IMR-90 (cell line): Measurements from ENCODE around the gene CCDC107. TPM values are rescaled to one million over a fixed set of nuclear protein-coding genes. Genes with fewer than 3 reads are reported as not detected.

Experiments used
- ATAC-seq: fragments of 200-7000 bp; cut with Tn5 transposase; 2 replicates; pipeline ENCODE4 v1.9.1; 2020; ENCODE audit warnings: low read depth, mild to moderate bottlenecking, moderate library complexity
- BruUV-seq: library from RNA; stranded (reverse); fragments of 400-500 nt; replicated peaks from 2 replicates; lab custom pipeline; 2021; lab: Mats Ljungman, UMichigan
- CTCF ChIA-PET: fragments of 300-600 bp; formaldehyde crosslinking; extraction: SDS; loops from one replicate; lab custom pipeline; 2021; ENCODE audit warnings: antibody characterized with exemption; lab: Yijun Ruan, JAX
- POLR2A ChIA-PET: fragments of 300-600 bp; sonication (Branson Sonifier 250); formaldehyde crosslinking; loops from one replicate; lab custom pipeline; 2022; ENCODE audit warnings: antibody characterized with exemption; ENCODE audit not compliant: unreplicated experiment; lab: Charles Lee
- DNase-seq: peaks from one replicate; pipeline ENCODE4 v3.0.0; 2013
- H2AFZ ChIP-seq: replicated peaks from 2 replicates; pipeline ENCODE3; 2013; ENCODE audit warnings: low read length, mild to moderate bottlenecking; ENCODE audit not compliant: poor library complexity
- H2AK5ac ChIP-seq: 2 replicates; pipeline ENCODE4 v1.6.1; 2013; ENCODE audit warnings: low read depth, low read length, inconsistent platforms
- H2AK9ac ChIP-seq: replicated peaks from 2 replicates; pipeline ENCODE3; 2013; ENCODE audit warnings: mild to moderate bottlenecking, low read depth, low read length, moderate library complexity; ENCODE audit not compliant: poor library complexity
- H2BK120ac ChIP-seq: 2 replicates; pipeline ENCODE4 v1.6.1; 2013; ENCODE audit warnings: low read depth, low read length, inconsistent platforms
- H2BK15ac ChIP-seq: 3 replicates; pipeline ENCODE4 v1.6.1; 2013; ENCODE audit warnings: low read depth, low read length, inconsistent platforms
- H2BK20ac ChIP-seq: 2 replicates; pipeline ENCODE4 v1.6.1; 2013; ENCODE audit warnings: low read depth, mild to moderate bottlenecking, inconsistent platforms, low read length, moderate library complexity
- H2BK5ac ChIP-seq: 2 replicates; pipeline ENCODE4 v1.6.1; 2013; ENCODE audit warnings: mild to moderate bottlenecking, low read depth, low read length, inconsistent platforms; ENCODE audit not compliant: poor library complexity, severe bottlenecking
- H3K14ac ChIP-seq: replicated peaks from 2 replicates; pipeline ENCODE4 v1.6.1; 2013; ENCODE audit warnings: low read depth, low read length, inconsistent platforms
- H3K18ac ChIP-seq: 2 replicates; pipeline ENCODE4 v1.6.1; 2013; ENCODE audit warnings: low read depth, low read length, control low read depth
- H3K23ac ChIP-seq: 2 replicates; pipeline ENCODE4 v1.6.1; 2013; ENCODE audit warnings: low read depth, low read length, inconsistent platforms
- H3K27ac ChIP-seq: 2 replicates; pipeline ENCODE4 v1.5.1; 2013; ENCODE audit warnings: mild to moderate bottlenecking, control low read depth, low read length; ENCODE audit not compliant: insufficient read depth
- H3K27me3 ChIP-seq: 2 replicates; pipeline ENCODE4 v1.6.1; 2013; ENCODE audit warnings: low read length; ENCODE audit not compliant: control insufficient read depth, insufficient read depth
- H3K36me3 ChIP-seq: 2 replicates; pipeline ENCODE4 v1.6.1; 2013; ENCODE audit warnings: low read length, mixed read lengths; ENCODE audit not compliant: control insufficient read depth, insufficient read depth
- H3K4ac ChIP-seq: 2 replicates; pipeline ENCODE4 v1.6.1; 2013; ENCODE audit warnings: low read depth, low read length, inconsistent platforms
- H3K4me1 ChIP-seq: 2 replicates; pipeline ENCODE4 v1.6.1; 2013; ENCODE audit warnings: low read length, mixed read lengths; ENCODE audit not compliant: control insufficient read depth, insufficient read depth
- H3K4me2 ChIP-seq: 2 replicates; pipeline ENCODE4 v1.6.1; 2013; ENCODE audit warnings: low read depth, mild to moderate bottlenecking, control low read depth, low read length, moderate library complexity
- H3K4me3 ChIP-seq: 2 replicates; pipeline ENCODE4 v1.5.1; 2013; ENCODE audit warnings: low read depth, mild to moderate bottlenecking, control low read depth, low read length, moderate library complexity; ENCODE audit not compliant: insufficient read depth
- H3K56ac ChIP-seq: 2 replicates; pipeline ENCODE4 v1.6.1; 2013; ENCODE audit warnings: low read length, inconsistent platforms; ENCODE audit not compliant: insufficient read depth; ENCODE audit errors: extremely low read depth
- H3K79me1 ChIP-seq, 2 experiments: 2 replicates each; pipeline ENCODE4 v1.6.1; 2013; ENCODE audit warnings: low read length in 2 of 2, inconsistent platforms in 1 of 2, low read depth in 1 of 2
- H3K9ac ChIP-seq: 2 replicates; pipeline ENCODE4 v1.6.1; 2013; ENCODE audit warnings: low read depth, low read length, control low read depth
- H3K9me1 ChIP-seq: 2 replicates; pipeline ENCODE4 v1.6.1; 2013; ENCODE audit warnings: low read length, inconsistent platforms; ENCODE audit not compliant: insufficient read depth
- H3K9me3 ChIP-seq: 2 replicates; pipeline ENCODE4 v1.6.1; 2013; ENCODE audit warnings: low read length; ENCODE audit not compliant: control insufficient read depth, insufficient read depth
- H4K20me1 ChIP-seq: 2 replicates; pipeline ENCODE4 v1.6.1; 2013; ENCODE audit warnings: low read length, inconsistent platforms; ENCODE audit not compliant: insufficient read depth
- H4K5ac ChIP-seq: 2 replicates; pipeline ENCODE4 v1.6.1; 2013; ENCODE audit warnings: mild to moderate bottlenecking, low read depth, low read length, control low read depth
- H4K8ac ChIP-seq, 2 experiments: 2 replicates each; pipeline ENCODE4 v1.6.1; 2013; ENCODE audit warnings: low read depth in 2 of 2, low read length in 2 of 2, control low read depth in 1 of 2, inconsistent platforms in 1 of 2
- H4K91ac ChIP-seq: 2 replicates; pipeline ENCODE4 v1.6.1; 2013; ENCODE audit warnings: low read depth, low read length, inconsistent platforms; ENCODE audit not compliant: insufficient read depth
- BHLHE40 ChIP-seq: fragments of 150-350 bp; IDR thresholded peaks from 2 replicates; pipeline ENCODE4 v1.6.1; 2016; ENCODE audit warnings: mild to moderate bottlenecking, low read depth, low read length
- CEBPB ChIP-seq: IDR thresholded peaks from 2 replicates; pipeline ENCODE4 v1.6.1; 2012; ENCODE audit warnings: low read depth, low read length, improper control_type of control experiment
- CHD1 ChIP-seq: IDR thresholded peaks from 2 replicates; pipeline ENCODE4 v1.6.1; 2012; ENCODE audit warnings: low read depth, low read length, improper control_type of control experiment
- FOS ChIP-seq: fragments of 150-350 bp; IDR thresholded peaks from 2 replicates; pipeline ENCODE4 v1.6.1; 2016; ENCODE audit warnings: low read depth, low read length
- MAFK ChIP-seq: IDR thresholded peaks from 2 replicates; pipeline ENCODE4 v1.6.1; 2012; ENCODE audit warnings: low read depth, low read length, improper control_type of control experiment
- MAZ ChIP-seq: IDR thresholded peaks from 2 replicates; pipeline ENCODE4 v1.6.1; 2012; ENCODE audit warnings: low read depth, mild to moderate bottlenecking, low read length, improper control_type of control experiment, moderate library complexity, borderline replicate concordance
- MXI1 ChIP-seq: IDR thresholded peaks from 2 replicates; pipeline ENCODE4 v1.6.1; 2012; ENCODE audit warnings: low read depth, mild to moderate bottlenecking, low read length, moderate library complexity, borderline replicate concordance
- NFE2L2 ChIP-seq: fragments of 150-350 bp; IDR thresholded peaks from 2 replicates; pipeline ENCODE4 v1.6.1; 2016; ENCODE audit warnings: low read depth, mild to moderate bottlenecking, low read length
- POLR2A ChIP-seq: IDR thresholded peaks from 2 replicates; pipeline ENCODE4 v1.6.1; 2012; ENCODE audit warnings: mild to moderate bottlenecking, low read depth, low read length
- RAD21 ChIP-seq: IDR thresholded peaks from 2 replicates; pipeline ENCODE4 v1.6.1; 2012; ENCODE audit warnings: low read length, improper control_type of control experiment
- RCOR1 ChIP-seq: IDR thresholded peaks from 2 replicates; pipeline ENCODE4 v1.6.1; 2012; ENCODE audit warnings: mild to moderate bottlenecking, low read length, improper control_type of control experiment; ENCODE audit not compliant: insufficient replicate concordance
- RFX5 ChIP-seq: IDR thresholded peaks from 2 replicates; pipeline ENCODE4 v1.8.0; 2012; ENCODE audit warnings: low read depth, mild to moderate bottlenecking, low read length, moderate library complexity
- SMC3 ChIP-seq: fragments of 150-350 bp; IDR thresholded peaks from 2 replicates; pipeline ENCODE4 v1.6.1; 2016; ENCODE audit warnings: low read depth, mild to moderate bottlenecking, antibody characterized with exemption, low read length, moderate library complexity
- WGBS, 2 experiments: methylation state at CpG; one replicate each; pipeline versions ENCODE4 v1.1.5 to v1.1.7; 2013; ENCODE audit warnings: missing lambda C conversion rate in 2 of 2; ENCODE audit not compliant: insufficient read length in 1 of 2; ENCODE audit errors: extremely low coverage in 2 of 2; 5-methylcytosine and 5-hydroxymethylcytosine counted together
- dilution Hi-C: fragments of 300-500 bp; cut with HindIII; formaldehyde crosslinking; loops from one replicate; pipeline ENCODE4 v1.14.3; 2018; ENCODE audit warnings: low sequenced_read_pairs; ENCODE audit not compliant: unreplicated experiment
- in situ Hi-C: fragments of 300-500 bp; cut with MboI; formaldehyde crosslinking; loops from 3 replicates; pipeline ENCODE4 v1.14.3; 2019; ENCODE audit warnings: low sequenced_read_pairs, inconsistent platforms, mixed read lengths
- intact Hi-C: fragments of 100-400 bp; cut with micrococcal nuclease; formaldehyde crosslinking; loops from 2 replicates; pipeline ENCODE4 v1.10.0; 2022
- polyA plus RNA-seq, 3 experiments: library from polyadenylated mRNA; depleted of rRNA; stranded (reverse); fragments of >200 nt; gene quantifications; 2 replicates each; pipeline ENCODE4 v1.2.3, GENCODE V29; 2012; ENCODE audit warnings: low replicate concordance in 1 of 3
- total RNA-seq: library from RNA; depleted of rRNA; stranded (reverse); fragments of >200 nt; gene quantifications from 2 replicates; pipeline ENCODE4 v1.2.3, GENCODE V29; 2012
- TF ChIP-seq, protein P1 (sequence below): fragments of 150-350 bp; IDR thresholded peaks from 2 replicates; pipeline ENCODE4 v1.6.1; 2017; ENCODE audit warnings: mild to moderate bottlenecking, antibody characterized with exemption, low read length, low read depth
- TF ChIP-seq, protein P2 (sequence below): conservative IDR thresholded peaks from 2 replicates; pipeline ENCODE4 v1.5.1; 2012; ENCODE audit warnings: mild to moderate bottlenecking, low read depth, low read length, improper control_type of control experiment
- TF ChIP-seq, protein P3 (sequence below): fragments of 150-350 bp; IDR thresholded peaks from 2 replicates; pipeline ENCODE4 v1.6.1; 2016; ENCODE audit warnings: low read depth, mild to moderate bottlenecking, low read length, moderate library complexity, borderline replicate concordance

The CCDC107 gene
- total and polyA plus RNA-seq, 2 of the 4 experiments (the other 2 are of a cell fraction) = 6.8 to 21.1 TPM

DNA sequence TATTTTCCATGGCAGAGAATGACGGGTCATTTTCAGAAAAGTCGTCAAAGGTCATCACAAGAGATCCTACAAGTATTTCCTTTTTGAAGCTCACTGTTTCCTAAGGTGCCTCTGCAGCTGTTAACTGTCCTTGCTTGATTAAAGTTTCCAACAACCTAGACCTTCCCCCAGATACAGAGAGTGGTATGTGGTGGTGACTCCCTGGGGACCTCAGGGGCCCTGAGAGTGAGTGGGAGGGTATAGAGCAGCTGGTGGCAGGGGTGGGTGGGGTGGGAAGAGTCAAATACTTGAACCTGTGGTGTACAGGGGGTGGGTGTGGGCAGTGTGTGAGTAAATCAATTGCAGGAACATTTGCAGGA, 38.3 kb upstream of the CCDC107 start:
- in situ Hi-C loops = no loop called here
- H3K23ac ChIP-seq = no peak overlapping the region
- H4K91ac ChIP-seq = no peak overlapping the region
- no peak overlapping the region for H3K9ac ChIP-seq
- H3K56ac ChIP-seq = no peak overlapping the region
- no peak overlapping the region for H3K4me3 ChIP-seq
- no peak overlapping the region for H2BK5ac ChIP-seq
- DNase-seq (no peak), ATAC-seq (no peak)
- no peak overlapping the region for H2AK5ac ChIP-seq
- WGBS, 2 experiments = no CpG with 5 or more reads among the region's 2 CpGs
- BruUV-seq = no TSS peak
- H3K79me1 ChIP-seq = no peaks in the 10 kb centered on the region
- no peaks in the 10 kb centered on the region for H3K4me1 ChIP-seq
- H2AFZ ChIP-seq = no peak overlapping the region
- intact Hi-C loops = no loop called here
- no peaks in the 10 kb centered on the region for H3K9me1 ChIP-seq
- H3K4me2 ChIP-seq = no peak overlapping the region
- no peak overlapping the region for H3K4ac ChIP-seq
- no peak overlapping the region for H2AK9ac ChIP-seq
- ChIA-PET CTCF (interaction anchor here (0.8 to 0.9 kb wide), 2 partner anchors 8 to 16 kb away, joined by 3 read pairs; no protein-coding TSS in a partner anchor), POLR2A (no interaction called here)
- H3K14ac ChIP-seq = no peak overlapping the region
- no peak overlapping the region for H4K8ac ChIP-seq
- no peak overlapping the region for H3K18ac ChIP-seq
- H3K27me3 ChIP-seq = peaks cover 56% of the 10 kb centered on the region
- H3K27ac ChIP-seq = no peak overlapping the region
- TF ChIP-seq, protein P1, sequence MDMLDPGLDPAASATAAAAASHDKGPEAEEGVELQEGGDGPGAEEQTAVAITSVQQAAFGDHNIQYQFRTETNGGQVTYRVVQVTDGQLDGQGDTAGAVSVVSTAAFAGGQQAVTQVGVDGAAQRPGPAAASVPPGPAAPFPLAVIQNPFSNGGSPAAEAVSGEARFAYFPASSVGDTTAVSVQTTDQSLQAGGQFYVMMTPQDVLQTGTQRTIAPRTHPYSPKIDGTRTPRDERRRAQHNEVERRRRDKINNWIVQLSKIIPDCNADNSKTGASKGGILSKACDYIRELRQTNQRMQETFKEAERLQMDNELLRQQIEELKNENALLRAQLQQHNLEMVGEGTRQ = no peak
- no peak for TF ChIP-seq NFE2L2
- no peak for TF ChIP-seq MAFK
- TF ChIP-seq CHD1 = no peak
- no peak for TF ChIP-seq RFX5
- no peak for TF ChIP-seq MXI1
- no peak for TF ChIP-seq SMC3
- TF ChIP-seq MAZ = no peak
- TF ChIP-seq RAD21 = no peak
- TF ChIP-seq BHLHE40 = no peak
- TF ChIP-seq RCOR1 = no peak
- TF ChIP-seq, protein P2, sequence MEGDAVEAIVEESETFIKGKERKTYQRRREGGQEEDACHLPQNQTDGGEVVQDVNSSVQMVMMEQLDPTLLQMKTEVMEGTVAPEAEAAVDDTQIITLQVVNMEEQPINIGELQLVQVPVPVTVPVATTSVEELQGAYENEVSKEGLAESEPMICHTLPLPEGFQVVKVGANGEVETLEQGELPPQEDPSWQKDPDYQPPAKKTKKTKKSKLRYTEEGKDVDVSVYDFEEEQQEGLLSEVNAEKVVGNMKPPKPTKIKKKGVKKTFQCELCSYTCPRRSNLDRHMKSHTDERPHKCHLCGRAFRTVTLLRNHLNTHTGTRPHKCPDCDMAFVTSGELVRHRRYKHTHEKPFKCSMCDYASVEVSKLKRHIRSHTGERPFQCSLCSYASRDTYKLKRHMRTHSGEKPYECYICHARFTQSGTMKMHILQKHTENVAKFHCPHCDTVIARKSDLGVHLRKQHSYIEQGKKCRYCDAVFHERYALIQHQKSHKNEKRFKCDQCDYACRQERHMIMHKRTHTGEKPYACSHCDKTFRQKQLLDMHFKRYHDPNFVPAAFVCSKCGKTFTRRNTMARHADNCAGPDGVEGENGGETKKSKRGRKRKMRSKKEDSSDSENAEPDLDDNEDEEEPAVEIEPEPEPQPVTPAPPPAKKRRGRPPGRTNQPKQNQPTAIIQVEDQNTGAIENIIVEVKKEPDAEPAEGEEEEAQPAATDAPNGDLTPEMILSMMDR = no peak
- TF ChIP-seq FOS = no peak
- TF ChIP-seq POLR2A = no peak
- no peak for TF ChIP-seq CEBPB
- TF ChIP-seq, protein P3, sequence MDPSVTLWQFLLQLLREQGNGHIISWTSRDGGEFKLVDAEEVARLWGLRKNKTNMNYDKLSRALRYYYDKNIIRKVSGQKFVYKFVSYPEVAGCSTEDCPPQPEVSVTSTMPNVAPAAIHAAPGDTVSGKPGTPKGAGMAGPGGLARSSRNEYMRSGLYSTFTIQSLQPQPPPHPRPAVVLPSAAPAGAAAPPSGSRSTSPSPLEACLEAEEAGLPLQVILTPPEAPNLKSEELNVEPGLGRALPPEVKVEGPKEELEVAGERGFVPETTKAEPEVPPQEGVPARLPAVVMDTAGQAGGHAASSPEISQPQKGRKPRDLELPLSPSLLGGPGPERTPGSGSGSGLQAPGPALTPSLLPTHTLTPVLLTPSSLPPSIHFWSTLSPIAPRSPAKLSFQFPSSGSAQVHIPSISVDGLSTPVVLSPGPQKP = no peak
- H4K5ac ChIP-seq = no peak overlapping the region
- no peaks in the 10 kb centered on the region for H3K36me3 ChIP-seq
- no peak overlapping the region for H2BK20ac ChIP-seq
- dilution Hi-C loops = no loop called here
- no peak overlapping the region for H2BK15ac ChIP-seq
- no peaks in the 10 kb centered on the region; the same call in 1 of the 2 replicates for H3K9me3 ChIP-seq
- no peaks in the 10 kb centered on the region for H4K20me1 ChIP-seq
- no peak overlapping the region for H2BK120ac ChIP-seq
